Measurements from ENCODE around the gene CAMTA1.

Gene CAMTA1

DNA sequence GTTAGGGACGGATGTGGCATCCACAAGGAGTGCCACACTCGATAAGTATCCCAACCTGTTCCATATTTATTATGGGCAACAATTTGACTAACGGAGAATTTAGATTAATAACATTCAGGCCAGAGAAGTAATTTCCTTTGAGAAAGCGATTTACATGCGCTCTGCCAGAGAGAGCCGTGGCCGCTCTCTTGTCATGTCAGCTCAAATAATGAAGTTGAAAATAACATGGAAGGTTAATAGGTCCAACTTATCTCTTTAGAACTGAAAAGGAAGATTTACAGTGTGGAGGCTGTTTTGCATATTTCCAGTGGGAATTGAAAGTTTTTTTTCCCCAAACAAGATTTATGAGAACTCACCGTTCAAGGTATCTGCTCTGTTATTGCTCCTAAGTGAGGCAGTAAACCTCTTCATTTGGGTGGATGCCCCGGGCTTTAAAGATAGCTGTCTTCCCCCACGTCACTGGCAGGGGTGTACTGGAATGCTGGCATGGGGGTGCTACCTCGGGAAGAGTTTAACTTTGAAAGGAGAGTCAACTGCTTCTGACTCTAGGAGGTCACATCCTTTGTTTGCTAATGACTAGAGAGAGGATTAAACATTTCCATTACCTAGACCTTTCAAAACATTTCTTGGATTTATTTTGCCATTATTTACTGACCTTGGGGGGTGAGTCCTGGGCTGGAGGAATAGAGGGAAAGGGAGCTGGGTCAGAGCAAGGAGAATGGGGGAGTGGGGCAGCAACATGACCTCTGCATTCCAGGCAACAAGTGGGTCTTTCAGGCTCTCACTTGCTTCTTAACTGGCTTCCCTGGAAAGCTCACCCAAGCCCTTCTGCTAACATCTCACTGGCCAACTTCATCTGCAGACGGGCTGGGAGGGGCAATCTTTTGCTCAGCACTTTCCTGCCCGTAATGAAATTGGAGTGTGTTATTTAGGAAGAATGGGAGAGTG is 204.2 kb downstream of the CAMTA1 start:
- no peak for ATAC-seq
- TF ChIP-seq ZFP3 (CRISPR knock-in tag; IDR thresholded peaks at IDR 0.05), result no peak

DNA sequence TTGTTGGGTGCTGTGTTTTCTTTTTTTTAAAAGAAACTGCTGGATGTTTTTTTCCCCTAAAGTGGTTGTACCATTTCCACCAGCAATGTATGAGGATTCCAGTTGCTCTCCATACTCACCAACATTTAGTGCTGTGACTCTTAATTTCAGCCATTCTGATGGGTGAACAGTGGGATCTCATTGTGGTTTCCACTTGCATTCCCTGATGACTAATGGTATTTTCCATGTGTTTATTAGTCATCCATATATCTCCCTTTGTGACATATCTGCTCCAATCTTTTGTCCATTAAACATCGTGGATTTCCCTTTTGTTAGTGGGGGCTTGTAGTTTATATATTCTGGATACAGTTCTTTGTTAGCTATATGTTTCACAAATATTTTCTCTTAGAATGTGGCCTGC is 206.0 kb downstream of the CAMTA1 start:
- no peak for TF ChIP-seq ZNF70 (CRISPR knock-in tag; IDR thresholded peaks at IDR 0.05)
- TF ChIP-seq ARNTL (CRISPR knock-in tag; IDR thresholded peaks at IDR 0.05; ENCODE audit: borderline replicate concordance, low read depth), result no peak
- TF ChIP-seq ESRRG (CRISPR knock-in tag; IDR thresholded peaks at IDR 0.05), result no peak
- TF ChIP-seq, protein P1, sequence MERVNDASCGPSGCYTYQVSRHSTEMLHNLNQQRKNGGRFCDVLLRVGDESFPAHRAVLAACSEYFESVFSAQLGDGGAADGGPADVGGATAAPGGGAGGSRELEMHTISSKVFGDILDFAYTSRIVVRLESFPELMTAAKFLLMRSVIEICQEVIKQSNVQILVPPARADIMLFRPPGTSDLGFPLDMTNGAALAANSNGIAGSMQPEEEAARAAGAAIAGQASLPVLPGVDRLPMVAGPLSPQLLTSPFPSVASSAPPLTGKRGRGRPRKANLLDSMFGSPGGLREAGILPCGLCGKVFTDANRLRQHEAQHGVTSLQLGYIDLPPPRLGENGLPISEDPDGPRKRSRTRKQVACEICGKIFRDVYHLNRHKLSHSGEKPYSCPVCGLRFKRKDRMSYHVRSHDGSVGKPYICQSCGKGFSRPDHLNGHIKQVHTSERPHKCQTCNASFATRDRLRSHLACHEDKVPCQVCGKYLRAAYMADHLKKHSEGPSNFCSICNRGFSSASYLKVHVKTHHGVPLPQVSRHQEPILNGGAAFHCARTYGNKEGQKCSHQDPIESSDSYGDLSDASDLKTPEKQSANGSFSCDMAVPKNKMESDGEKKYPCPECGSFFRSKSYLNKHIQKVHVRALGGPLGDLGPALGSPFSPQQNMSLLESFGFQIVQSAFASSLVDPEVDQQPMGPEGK (CRISPR knock-in tag; IDR thresholded peaks at IDR 0.05; ENCODE audit: borderline replicate concordance), result no peak
- no peak for TF ChIP-seq ZC3H10 (CRISPR knock-in tag; IDR thresholded peaks at IDR 0.05)
- ATAC-seq, result no peak; the same call in 2 of the 3 replicates

DNA sequence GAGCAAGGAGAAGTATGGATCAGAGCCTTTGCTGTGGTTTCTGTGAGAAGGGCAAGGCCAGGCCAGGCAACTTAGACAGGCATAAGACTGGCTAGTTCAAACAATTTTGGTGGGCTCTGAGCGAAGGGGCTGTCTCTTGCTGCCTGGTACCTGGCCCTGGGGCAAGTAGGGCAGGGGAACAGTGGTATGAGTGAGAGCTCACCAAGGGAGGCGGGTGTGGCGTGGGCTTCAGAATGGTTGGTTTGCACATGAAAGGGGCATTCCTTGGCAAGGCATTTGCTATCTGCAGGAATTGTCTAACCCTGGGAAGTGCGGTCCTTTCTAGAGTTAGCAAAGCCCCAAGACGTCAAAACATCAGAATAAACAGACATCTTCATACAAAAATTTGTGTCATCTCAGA is 210.5 kb downstream of the CAMTA1 start:
- ATAC-seq, result no peak
- TF ChIP-seq, protein P2, sequence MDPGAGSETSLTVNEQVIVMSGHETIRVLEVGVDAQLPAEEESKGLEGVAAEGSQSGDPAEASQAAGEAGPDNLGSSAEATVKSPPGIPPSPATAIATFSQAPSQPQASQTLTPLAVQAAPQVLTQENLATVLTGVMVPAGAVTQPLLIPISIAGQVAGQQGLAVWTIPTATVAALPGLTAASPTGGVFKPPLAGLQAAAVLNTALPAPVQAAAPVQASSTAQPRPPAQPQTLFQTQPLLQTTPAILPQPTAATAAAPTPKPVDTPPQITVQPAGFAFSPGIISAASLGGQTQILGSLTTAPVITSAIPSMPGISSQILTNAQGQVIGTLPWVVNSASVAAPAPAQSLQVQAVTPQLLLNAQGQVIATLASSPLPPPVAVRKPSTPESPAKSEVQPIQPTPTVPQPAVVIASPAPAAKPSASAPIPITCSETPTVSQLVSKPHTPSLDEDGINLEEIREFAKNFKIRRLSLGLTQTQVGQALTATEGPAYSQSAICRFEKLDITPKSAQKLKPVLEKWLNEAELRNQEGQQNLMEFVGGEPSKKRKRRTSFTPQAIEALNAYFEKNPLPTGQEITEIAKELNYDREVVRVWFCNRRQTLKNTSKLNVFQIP (CRISPR knock-in tag; IDR thresholded peaks at IDR 0.05; ENCODE audit: borderline replicate concordance, low read depth), result no peak
- TF ChIP-seq PPARA (CRISPR knock-in tag; IDR thresholded peaks at IDR 0.05; ENCODE audit: borderline replicate concordance) (no peak), ZFP30 (CRISPR knock-in tag; IDR thresholded peaks at IDR 0.05) (no peak), TOX (CRISPR knock-in tag; IDR thresholded peaks at IDR 0.05; ENCODE audit: borderline replicate concordance) (no peak), ZNF70 (CRISPR knock-in tag; IDR thresholded peaks at IDR 0.05) (no peak), ZC3H10 (CRISPR knock-in tag; IDR thresholded peaks at IDR 0.05) (no peak), TCF4 (CRISPR knock-in tag; IDR thresholded peaks at IDR 0.05; ENCODE audit: borderline replicate concordance) (no peak), BACH2 (CRISPR knock-in tag; IDR thresholded peaks at IDR 0.05; ENCODE audit: borderline replicate concordance) (no peak)
- TF ChIP-seq, protein P3, sequence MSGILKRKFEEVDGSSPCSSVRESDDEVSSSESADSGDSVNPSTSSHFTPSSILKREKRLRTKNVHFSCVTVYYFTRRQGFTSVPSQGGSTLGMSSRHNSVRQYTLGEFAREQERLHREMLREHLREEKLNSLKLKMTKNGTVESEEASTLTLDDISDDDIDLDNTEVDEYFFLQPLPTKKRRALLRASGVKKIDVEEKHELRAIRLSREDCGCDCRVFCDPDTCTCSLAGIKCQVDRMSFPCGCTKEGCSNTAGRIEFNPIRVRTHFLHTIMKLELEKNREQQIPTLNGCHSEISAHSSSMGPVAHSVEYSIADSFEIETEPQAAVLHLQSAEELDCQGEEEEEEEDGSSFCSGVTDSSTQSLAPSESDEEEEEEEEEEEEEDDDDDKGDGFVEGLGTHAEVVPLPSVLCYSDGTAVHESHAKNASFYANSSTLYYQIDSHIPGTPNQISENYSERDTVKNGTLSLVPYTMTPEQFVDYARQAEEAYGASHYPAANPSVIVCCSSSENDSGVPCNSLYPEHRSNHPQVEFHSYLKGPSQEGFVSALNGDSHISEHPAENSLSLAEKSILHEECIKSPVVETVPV (CRISPR knock-in tag; IDR thresholded peaks at IDR 0.05), result no peak
- TF ChIP-seq, protein P1 (CRISPR knock-in tag; IDR thresholded peaks at IDR 0.05; ENCODE audit: borderline replicate concordance), result no peak
- TF ChIP-seq, protein P4, sequence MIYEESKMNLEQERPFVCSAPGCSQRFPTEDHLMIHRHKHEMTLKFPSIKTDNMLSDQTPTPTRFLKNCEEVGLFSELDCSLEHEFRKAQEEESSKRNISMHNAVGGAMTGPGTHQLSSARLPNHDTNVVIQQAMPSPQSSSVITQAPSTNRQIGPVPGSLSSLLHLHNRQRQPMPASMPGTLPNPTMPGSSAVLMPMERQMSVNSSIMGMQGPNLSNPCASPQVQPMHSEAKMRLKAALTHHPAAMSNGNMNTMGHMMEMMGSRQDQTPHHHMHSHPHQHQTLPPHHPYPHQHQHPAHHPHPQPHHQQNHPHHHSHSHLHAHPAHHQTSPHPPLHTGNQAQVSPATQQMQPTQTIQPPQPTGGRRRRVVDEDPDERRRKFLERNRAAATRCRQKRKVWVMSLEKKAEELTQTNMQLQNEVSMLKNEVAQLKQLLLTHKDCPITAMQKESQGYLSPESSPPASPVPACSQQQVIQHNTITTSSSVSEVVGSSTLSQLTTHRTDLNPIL (CRISPR knock-in tag; IDR thresholded peaks at IDR 0.05; ENCODE audit: low read depth), result no peak

DNA sequence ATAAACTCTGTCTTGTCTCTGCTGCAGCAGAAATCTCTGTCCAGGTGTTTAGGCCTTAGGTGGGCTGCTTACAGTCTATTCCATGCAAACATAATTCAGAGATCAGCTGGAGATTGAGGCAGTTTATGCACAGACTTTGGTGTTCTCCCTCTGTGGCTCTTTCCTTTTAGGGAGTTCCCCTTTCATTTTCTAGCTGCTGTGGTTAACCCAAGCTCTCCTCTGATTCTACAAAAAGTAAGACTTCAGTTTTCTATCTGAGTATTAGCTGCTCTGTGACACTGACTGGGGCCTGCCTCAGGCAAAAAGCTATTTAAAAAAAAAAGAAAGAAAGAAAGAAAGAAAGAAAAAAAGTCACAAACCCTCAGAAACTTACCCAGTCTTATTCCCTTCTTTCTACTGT is 211.1 kb downstream of the CAMTA1 start:
- ATAC-seq, result no peak

More for the DNA sequence above, 211.1 kb downstream of the CAMTA1 start:
- no peak for TF ChIP-seq ZC3H10 (CRISPR knock-in tag; IDR thresholded peaks at IDR 0.05)
- TF ChIP-seq, protein P2 (CRISPR knock-in tag; IDR thresholded peaks at IDR 0.05; ENCODE audit: borderline replicate concordance, low read depth), result no peak
- no peak for TF ChIP-seq GLIS3 (CRISPR knock-in tag; IDR thresholded peaks at IDR 0.05)
- no peak for TF ChIP-seq ZNF565 (CRISPR knock-in tag; conservative IDR thresholded peaks at IDR 0.05; ENCODE audit: low read depth)
- TF ChIP-seq ZFP3 (CRISPR knock-in tag; IDR thresholded peaks at IDR 0.05), result no peak
- TF ChIP-seq ESRRG (CRISPR knock-in tag; IDR thresholded peaks at IDR 0.05), result no peak
